ENCODE results near the gene ANKK1.

Gene ANKK1

DNA sequence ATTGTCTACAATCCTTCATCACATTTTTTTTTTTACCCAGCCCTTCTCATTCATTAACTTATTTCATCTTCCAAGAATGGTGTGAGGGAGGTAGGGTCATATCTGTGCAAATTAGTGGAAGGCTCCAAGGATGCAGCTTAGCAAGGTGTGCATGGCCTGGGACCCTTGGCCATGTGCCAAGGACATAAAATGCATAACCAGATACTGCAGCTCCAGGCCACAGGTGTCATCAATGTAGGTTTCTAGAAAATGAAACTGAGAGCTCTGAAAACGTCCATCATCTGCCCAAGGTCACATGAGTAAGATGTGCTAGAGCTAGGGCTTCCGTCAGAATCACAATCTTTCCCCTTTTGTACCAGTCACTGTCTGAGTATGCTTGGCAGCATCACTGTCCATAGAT is 29.8 kb downstream of the ANKK1 start:
- Histone ChIP-seq H3K27me3 (replicated peaks; ENCODE audit: control insufficient read depth, insufficient read depth, low read length) (no peaks in the 10 kb centered on the region; the same call in none of the 2 replicates), H3K36me3 (ENCODE audit: control insufficient read depth, insufficient read depth, low read length) (no peaks in the 10 kb centered on the region), H3K4me3 (replicated peaks; ENCODE audit: low read depth, low read length) (no peak overlapping the region)
- TF ChIP-seq, protein P1, sequence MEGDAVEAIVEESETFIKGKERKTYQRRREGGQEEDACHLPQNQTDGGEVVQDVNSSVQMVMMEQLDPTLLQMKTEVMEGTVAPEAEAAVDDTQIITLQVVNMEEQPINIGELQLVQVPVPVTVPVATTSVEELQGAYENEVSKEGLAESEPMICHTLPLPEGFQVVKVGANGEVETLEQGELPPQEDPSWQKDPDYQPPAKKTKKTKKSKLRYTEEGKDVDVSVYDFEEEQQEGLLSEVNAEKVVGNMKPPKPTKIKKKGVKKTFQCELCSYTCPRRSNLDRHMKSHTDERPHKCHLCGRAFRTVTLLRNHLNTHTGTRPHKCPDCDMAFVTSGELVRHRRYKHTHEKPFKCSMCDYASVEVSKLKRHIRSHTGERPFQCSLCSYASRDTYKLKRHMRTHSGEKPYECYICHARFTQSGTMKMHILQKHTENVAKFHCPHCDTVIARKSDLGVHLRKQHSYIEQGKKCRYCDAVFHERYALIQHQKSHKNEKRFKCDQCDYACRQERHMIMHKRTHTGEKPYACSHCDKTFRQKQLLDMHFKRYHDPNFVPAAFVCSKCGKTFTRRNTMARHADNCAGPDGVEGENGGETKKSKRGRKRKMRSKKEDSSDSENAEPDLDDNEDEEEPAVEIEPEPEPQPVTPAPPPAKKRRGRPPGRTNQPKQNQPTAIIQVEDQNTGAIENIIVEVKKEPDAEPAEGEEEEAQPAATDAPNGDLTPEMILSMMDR (IDR thresholded peaks at IDR 0.05; ENCODE audit: insufficient read depth, low read length, poor library complexity, severe bottlenecking) = no peak
- DNase-seq (ENCODE audit: extremely low read depth, insufficient read length) = no peak

- no peaks in the 10 kb centered on the region; the same call in none of the 2 replicates for H3K27me3 ChIP-seq (replicated peaks; ENCODE audit: control insufficient read depth, insufficient read depth, low read length)
- TF ChIP-seq, protein P1 (IDR thresholded peaks at IDR 0.05; ENCODE audit: insufficient read depth, low read length, poor library complexity, severe bottlenecking) = no peak
- H3K36me3 ChIP-seq (ENCODE audit: control insufficient read depth, insufficient read depth, low read length) = no peaks in the 10 kb centered on the region
- no peak overlapping the region for H3K4me3 ChIP-seq (replicated peaks; ENCODE audit: low read depth, low read length)
- DNase-seq (ENCODE audit: extremely low read depth, insufficient read length) = no peak
These were observed 31.9 kb downstream of the ANKK1 start for GRCh38 chr11:113419454-113420003.

DNA sequence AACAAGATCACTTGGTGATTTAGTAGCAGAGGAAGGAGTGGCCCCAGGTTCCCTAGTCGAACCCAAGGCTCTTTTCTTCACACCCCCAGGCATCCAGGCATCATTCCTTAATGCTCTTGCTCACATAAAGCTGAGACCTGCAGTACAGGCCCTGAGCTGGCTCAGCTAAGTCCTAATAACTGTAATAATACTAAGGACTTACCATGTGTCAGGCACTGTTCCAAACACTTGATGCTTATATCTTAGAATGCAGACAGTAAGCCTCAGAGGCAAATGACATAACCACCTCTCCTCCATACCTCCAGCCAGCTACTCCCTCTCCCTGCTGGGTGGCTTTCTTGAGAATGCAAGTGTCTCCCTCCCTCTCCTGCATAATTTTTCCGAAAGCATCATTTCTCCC is 33.2 kb downstream of the ANKK1 start:
- H3K4me3 ChIP-seq (replicated peaks; ENCODE audit: low read depth, low read length) = no peak overlapping the region
- TF ChIP-seq, protein P1 (IDR thresholded peaks at IDR 0.05; ENCODE audit: insufficient read depth, low read length, poor library complexity, severe bottlenecking) = no peak
- no peaks in the 10 kb centered on the region for H3K36me3 ChIP-seq (ENCODE audit: control insufficient read depth, insufficient read depth, low read length)
- H3K27me3 ChIP-seq (replicated peaks; ENCODE audit: control insufficient read depth, insufficient read depth, low read length) = no peaks in the 10 kb centered on the region; the same call in none of the 2 replicates
- DNase-seq (ENCODE audit: extremely low read depth, insufficient read length) = no peak

DNA sequence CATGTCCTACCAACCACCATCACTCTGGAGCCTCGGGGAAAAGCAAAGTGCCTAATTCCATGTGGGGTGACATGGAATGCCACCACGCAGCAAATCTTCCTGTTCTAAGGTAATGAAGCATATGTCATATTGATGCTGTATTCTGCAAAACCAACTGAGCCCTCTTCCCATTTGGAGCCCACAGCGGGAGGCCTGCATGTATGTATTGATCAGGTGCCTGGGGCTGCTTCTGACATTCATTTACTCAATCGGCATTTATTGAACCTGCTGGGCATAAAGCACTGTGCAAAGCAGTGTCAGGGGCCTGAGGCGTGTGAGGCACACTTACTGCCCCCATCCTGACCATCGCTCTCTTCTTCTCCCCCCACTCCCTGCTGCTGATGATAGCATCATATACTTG is 39.1 kb downstream of the ANKK1 start:
- Histone ChIP-seq H3K4me3 (replicated peaks; ENCODE audit: low read depth, low read length) (no peak overlapping the region), H3K36me3 (ENCODE audit: control insufficient read depth, insufficient read depth, low read length) (no peaks in the 10 kb centered on the region), H3K27me3 (replicated peaks; ENCODE audit: control insufficient read depth, insufficient read depth, low read length) (no peaks in the 10 kb centered on the region)
- DNase-seq (ENCODE audit: extremely low read depth, insufficient read length) = no peak
- TF ChIP-seq, protein P1 (IDR thresholded peaks at IDR 0.05; ENCODE audit: insufficient read depth, low read length, poor library complexity, severe bottlenecking) = no peak

- TF ChIP-seq, protein P1 (IDR thresholded peaks at IDR 0.05; ENCODE audit: insufficient read depth, low read length, poor library complexity, severe bottlenecking) = no peak
- no peak for DNase-seq (ENCODE audit: extremely low read depth, insufficient read length)
- H3K4me3 ChIP-seq (replicated peaks; ENCODE audit: low read depth, low read length) = no peak overlapping the region
- H3K27me3 ChIP-seq (replicated peaks; ENCODE audit: control insufficient read depth, insufficient read depth, low read length) = no peaks in the 10 kb centered on the region; the same call in 1 of the 2 replicates
- no peaks in the 10 kb centered on the region for H3K36me3 ChIP-seq (ENCODE audit: control insufficient read depth, insufficient read depth, low read length)
These were observed 44.2 kb downstream of the ANKK1 start for GRCh38 chr11:113431746-113432145.

Measured in GM06990 (cell line).